DND-41 (cell line): ENCODE results near the gene APOA5.

Experiments used
- ATAC-seq: fragments of 200-7000 bp; cut with Tn5 transposase; 3 replicates; pipeline ENCODE4 v1.9.1; 2021; ENCODE audit warnings: low read depth; ENCODE audit not compliant: insufficient read depth
- DNase-seq: peaks from one replicate; pipeline ENCODE4 v3.0.0-alpha.2; 2020
- H2AFZ ChIP-seq: 2 replicates; pipeline ENCODE4 v1.6.0; 2012; ENCODE audit warnings: low read depth, low read length
- H3K27ac ChIP-seq: 2 replicates; pipeline ENCODE4 v1.5.1; 2012; ENCODE audit warnings: low read length, inconsistent platforms
- H3K27me3 ChIP-seq: fragments of 200-600 bp; sonication (generic); 2 replicates; pipeline ENCODE4 v1.6.0; 2012; ENCODE audit warnings: low read length, mild to moderate bottlenecking, inconsistent platforms; ENCODE audit not compliant: insufficient read depth, poor library complexity
- H3K36me3 ChIP-seq: 2 replicates; pipeline ENCODE4 v1.5.1; 2012; ENCODE audit warnings: low read length, inconsistent platforms; ENCODE audit not compliant: insufficient read depth
- H3K4me1 ChIP-seq: 2 replicates; pipeline ENCODE4 v1.5.1; 2012; ENCODE audit warnings: mild to moderate bottlenecking, low read length; ENCODE audit not compliant: insufficient read depth
- H3K4me2 ChIP-seq: 2 replicates; pipeline ENCODE4 v1.6.0; 2012; ENCODE audit warnings: mild to moderate bottlenecking, moderate library complexity, low read length, inconsistent platforms; ENCODE audit not compliant: insufficient read depth
- H3K4me3 ChIP-seq, 2 experiments: fragments of 200-600 bp in 1 of 2; shearing (Covaris generic) in 1 of 2; 2 replicates each; pipeline ENCODE4 v1.5.1; 2012 to 2016; ENCODE audit warnings: inconsistent platforms in 2 of 2, low read length in 2 of 2, mild to moderate bottlenecking in 2 of 2, low read depth in 1 of 2, moderate library complexity in 1 of 2
- H3K79me2 ChIP-seq: 2 replicates; pipeline ENCODE4 v1.6.0; 2012; ENCODE audit warnings: low read length, inconsistent platforms; ENCODE audit not compliant: insufficient read depth
- H3K9ac ChIP-seq: 2 replicates; pipeline ENCODE4 v1.6.0; 2012; ENCODE audit warnings: low read depth, mild to moderate bottlenecking, inconsistent platforms, low read length, moderate library complexity
- H3K9me3 ChIP-seq: 2 replicates; pipeline ENCODE4 v1.5.1; 2012; ENCODE audit warnings: low read length, moderate library complexity, mild to moderate bottlenecking, inconsistent platforms; ENCODE audit not compliant: insufficient read depth, severe bottlenecking
- H4K20me1 ChIP-seq: 2 replicates; pipeline ENCODE4 v1.6.0; 2012; ENCODE audit warnings: low read length; ENCODE audit not compliant: insufficient read depth
- EZH2 ChIP-seq: IDR thresholded peaks from 3 replicates; pipeline ENCODE4 v1.6.1; 2012; ENCODE audit warnings: borderline replicate concordance, low read depth, mild to moderate bottlenecking, moderate library complexity, low read length, inconsistent platforms; ENCODE audit not compliant: severe bottlenecking
- TF ChIP-seq, protein P1 (sequence below): IDR thresholded peaks from 2 replicates; pipeline ENCODE4 v1.5.1; 2012; ENCODE audit warnings: borderline replicate concordance, low read length, moderate library complexity, mild to moderate bottlenecking; ENCODE audit not compliant: poor library complexity, severe bottlenecking; ENCODE audit errors: extremely low read depth

The APOA5 gene

DNA sequence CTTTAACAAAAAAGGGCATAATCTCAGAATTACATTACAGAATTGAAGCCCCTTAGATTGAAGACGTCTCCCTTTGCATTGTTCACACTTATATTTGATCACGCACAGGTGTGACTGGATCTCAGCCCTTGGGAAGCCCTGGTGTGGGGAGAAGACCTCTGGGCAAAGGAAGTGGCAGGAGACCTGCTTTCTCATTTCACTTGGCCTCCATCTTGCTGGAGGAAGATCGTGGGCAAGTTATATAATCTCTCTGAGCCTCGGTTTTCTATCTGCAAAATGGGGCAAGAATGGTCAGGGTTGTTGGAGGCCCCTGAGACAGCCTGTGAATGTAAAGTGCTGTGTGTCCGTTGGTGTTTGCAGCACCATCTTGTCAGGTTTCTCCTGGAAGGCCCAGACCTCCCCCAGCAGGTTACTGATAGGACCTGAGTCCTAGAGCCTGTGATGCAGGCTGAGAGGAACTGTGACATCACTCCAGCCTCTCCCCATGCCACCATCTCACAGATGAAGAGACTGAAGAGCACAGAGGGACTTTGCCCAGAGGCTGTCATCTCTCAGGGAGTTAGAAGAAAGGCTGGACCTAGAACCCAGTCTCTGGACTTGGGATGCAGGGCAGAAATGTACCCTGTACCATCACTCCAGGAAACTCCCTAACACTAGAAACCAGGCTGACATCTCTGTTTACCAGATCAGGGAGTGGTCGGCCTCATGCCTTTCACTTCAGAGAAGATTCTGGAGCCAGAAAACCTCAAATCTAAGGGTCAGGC is 46.8 kb upstream of the APOA5 start:
- Histone ChIP-seq H3K9me3 (no peaks in the 10 kb centered on the region), H4K20me1 (no peaks in the 10 kb centered on the region), H3K4me3 (no peak overlapping the region), H3K27me3 (no peaks in the 10 kb centered on the region), H3K79me2 (no peaks in the 10 kb centered on the region), H3K9ac (no peak overlapping the region), H3K27ac (no peak overlapping the region), H3K4me2 (no peak overlapping the region), H2AFZ (no peak overlapping the region), H3K36me3 (peaks cover 2% of the 10 kb centered on the region; the same call in 1 of the 2 replicates), H3K4me1 (peaks cover 21% of the 10 kb centered on the region)
- ATAC-seq (no peak), DNase-seq (no peak)
- TF ChIP-seq, protein P1, sequence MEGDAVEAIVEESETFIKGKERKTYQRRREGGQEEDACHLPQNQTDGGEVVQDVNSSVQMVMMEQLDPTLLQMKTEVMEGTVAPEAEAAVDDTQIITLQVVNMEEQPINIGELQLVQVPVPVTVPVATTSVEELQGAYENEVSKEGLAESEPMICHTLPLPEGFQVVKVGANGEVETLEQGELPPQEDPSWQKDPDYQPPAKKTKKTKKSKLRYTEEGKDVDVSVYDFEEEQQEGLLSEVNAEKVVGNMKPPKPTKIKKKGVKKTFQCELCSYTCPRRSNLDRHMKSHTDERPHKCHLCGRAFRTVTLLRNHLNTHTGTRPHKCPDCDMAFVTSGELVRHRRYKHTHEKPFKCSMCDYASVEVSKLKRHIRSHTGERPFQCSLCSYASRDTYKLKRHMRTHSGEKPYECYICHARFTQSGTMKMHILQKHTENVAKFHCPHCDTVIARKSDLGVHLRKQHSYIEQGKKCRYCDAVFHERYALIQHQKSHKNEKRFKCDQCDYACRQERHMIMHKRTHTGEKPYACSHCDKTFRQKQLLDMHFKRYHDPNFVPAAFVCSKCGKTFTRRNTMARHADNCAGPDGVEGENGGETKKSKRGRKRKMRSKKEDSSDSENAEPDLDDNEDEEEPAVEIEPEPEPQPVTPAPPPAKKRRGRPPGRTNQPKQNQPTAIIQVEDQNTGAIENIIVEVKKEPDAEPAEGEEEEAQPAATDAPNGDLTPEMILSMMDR, result no peak
- no peak for TF ChIP-seq EZH2

DNA sequence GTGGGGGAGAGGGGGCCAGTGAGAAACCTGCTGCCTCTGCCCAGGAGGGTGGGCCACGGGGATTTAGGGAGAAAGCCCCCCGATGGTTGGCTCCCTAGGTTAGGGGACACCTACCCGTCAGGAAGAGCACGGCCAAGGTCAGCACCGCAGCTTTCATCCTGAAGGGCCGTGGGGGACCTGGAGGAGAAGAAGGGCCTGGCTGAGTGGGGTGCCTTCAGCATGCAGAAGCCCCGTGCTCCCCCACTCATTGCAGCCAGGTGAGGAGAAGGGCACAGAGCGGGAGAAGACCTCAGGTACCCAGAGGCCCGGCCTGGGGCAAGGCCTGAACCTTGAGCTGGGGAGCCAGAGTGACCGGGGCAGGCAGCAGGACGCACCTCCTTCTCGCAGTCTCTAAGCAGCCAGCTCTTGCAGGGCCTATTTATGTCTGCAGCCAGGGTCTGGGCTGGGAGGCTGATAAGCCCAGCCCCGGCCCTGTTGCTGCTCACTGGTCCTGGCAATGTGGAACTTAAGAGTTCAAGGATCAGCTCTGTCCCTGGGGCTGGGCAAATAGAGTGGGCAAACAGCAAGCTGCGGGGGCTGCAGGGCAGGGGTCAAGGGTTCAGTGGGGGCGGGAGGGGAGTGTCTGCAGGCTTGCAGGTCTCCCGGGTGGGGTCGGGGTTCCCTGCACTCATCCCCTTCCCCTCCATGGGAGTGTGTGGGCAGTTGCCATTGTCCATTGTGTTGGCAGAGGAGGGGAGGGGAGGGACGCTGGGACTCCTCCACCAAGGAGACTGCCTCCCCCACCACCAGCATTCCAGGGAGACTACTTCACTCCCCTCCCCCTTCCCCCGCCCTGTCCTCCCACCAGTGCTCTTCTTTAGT is 45.8 kb upstream of the APOA5 start, which contains the start of gene APOA1:
Gene APOA1 (minus strand): TSS at position 392 of the 861 bp plus-strand sequence. CDS start 235 bp downstream, at position 157.
- Histone ChIP-seq H3K27me3 (no peaks in the 10 kb centered on the region), H3K9ac (peak within 1 kb of the TSS; percentile 77), H4K20me1 (no peaks in the 10 kb centered on the region), H3K4me3 (peak within 1 kb of the TSS in 1 of 2 experiments; percentile 69; a peak in 2 of 4 replicates), H3K4me2 (peak within 1 kb of the TSS; percentile 87), H2AFZ (peak within 1 kb of the TSS; percentile 90), H3K79me2 (no peaks in the 10 kb centered on the region), H3K9me3 (no peaks in the 10 kb centered on the region), H3K27ac (peak within 1 kb of the TSS; percentile 87), H3K36me3 (no peaks in the 10 kb centered on the region), H3K4me1 (peaks cover 21% of the 10 kb centered on the region)
- TF ChIP-seq EZH2, result no peak
- TF ChIP-seq, protein P1, result no peak
- ATAC-seq (no peak), DNase-seq (no peak)

DNA sequence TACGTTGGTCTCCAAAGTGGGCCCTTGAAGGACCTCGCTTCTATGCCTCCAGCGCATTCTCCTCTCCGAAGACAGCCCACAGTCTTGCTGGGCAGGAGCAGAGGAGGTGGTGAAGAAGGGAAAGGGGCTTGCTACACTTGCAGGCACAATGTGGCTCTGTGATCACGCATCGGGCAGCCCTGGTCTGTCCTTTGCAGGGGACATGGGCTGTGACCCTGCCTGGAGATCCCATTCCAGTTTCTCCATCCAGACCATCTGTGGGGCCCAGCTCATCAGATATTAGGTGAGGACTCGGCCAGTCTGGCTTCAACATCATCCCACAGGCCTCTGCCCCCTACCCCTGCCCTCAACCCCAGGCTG is 44.9 kb upstream of the APOA5 start:
- Histone ChIP-seq H3K9ac (peak overlapping the region; percentile 77), H2AFZ (peak overlapping the region; percentile 90), H3K4me2 (peak overlapping the region; percentile 87), H3K4me1 (peaks cover 21% of the 10 kb centered on the region), H3K4me3 (peak overlapping the region in 1 of 2 experiments; percentile 69; a peak in 2 of 4 replicates), H3K79me2 (no peaks in the 10 kb centered on the region), H3K27ac (peak overlapping the region; percentile 87), H4K20me1 (no peaks in the 10 kb centered on the region), H3K9me3 (no peaks in the 10 kb centered on the region), H3K27me3 (no peaks in the 10 kb centered on the region), H3K36me3 (no peaks in the 10 kb centered on the region)
- DNase-seq (no peak), ATAC-seq (no peak)
- TF ChIP-seq, protein P1, result no peak
- no peak for TF ChIP-seq EZH2
